ENCODE data around the gene LCT. TPM values are rescaled to one million over a fixed set of nuclear protein-coding genes. Genes with fewer than 3 reads are reported as not detected.
"Not testable (repeated sequence)": the region's sequence is repeated elsewhere in the genome, so short reads cannot be mapped to it uniquely, and the experiment has no call there.

The LCT gene
- total RNA-seq, 1 experiment from 2014 or later, result 0.19 TPM

DNA sequence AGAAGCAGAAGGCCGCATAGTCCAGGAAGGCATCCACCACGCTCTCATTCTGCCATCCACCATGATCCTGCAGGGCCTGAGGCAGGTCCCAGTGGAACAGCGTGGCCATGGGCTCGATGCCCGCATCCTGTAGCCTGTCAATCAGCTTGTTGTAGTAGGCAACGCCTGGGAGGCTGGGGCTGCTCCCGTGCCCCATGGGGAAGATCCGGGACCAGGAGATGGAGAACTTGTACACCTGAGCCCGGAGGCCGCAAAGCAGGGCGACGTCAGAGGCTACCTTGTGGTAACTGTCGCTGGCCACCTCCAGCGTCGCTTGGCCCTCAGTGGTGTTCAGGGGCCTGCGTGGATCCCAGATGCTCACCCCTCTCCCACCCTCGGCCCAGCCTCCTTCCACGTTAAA is 19.5 kb downstream of the LCT start:
- Histone ChIP-seq H3K27ac (ENCODE audit: low read length) (no peak overlapping the region), H3K79me2 (ENCODE audit: low read length) (no peaks in the 10 kb centered on the region), H3K4me2 (ENCODE audit: low read depth, low read length, poor library complexity, severe bottlenecking) (no peak overlapping the region), H3K4me1 (ENCODE audit: low read length) (no peaks in the 10 kb centered on the region), H3K36me3 (ENCODE audit: insufficient read depth, low read length) (peaks cover 3% of the 10 kb centered on the region; the same call in 1 of the 2 replicates), H4K20me1 (ENCODE audit: insufficient read depth, low read depth, low read length) (no peaks in the 10 kb centered on the region), H3K4me3 (ENCODE audit: low read length) (no peak overlapping the region), H3K27me3 (ENCODE audit: low read length) (no peaks in the 10 kb centered on the region), H2AFZ (ENCODE audit: low read length) (no peak overlapping the region), H3K9ac (ENCODE audit: low read length) (no peak overlapping the region), H3K9me3 (ENCODE audit: low read length) (no peaks in the 10 kb centered on the region), H3K9me2 (replicated peaks; ENCODE audit: insufficient read depth, low read length) (no peaks in the 10 kb centered on the region)
- no peak for DNase-seq

DNA sequence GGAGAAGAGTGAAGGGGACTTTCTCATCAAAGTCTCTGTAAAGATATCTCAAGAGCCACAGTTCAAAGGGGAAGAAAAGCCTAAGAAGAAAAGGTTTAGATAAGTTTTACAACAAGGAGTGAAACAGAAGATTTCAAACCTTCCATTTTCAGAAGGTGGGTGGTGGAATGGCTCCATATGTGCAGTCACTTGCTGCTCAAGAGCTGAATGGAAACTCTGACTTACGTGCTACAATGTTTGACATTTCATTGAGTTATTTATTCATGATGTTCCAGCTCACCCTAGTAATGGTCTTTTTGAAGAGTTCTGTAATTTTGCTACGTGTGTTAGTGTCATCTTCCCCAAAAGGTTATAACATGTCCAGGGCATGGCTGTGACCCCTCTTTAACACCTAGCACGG is 21.7 kb downstream of the LCT start:
- Histone ChIP-seq H3K36me3 (ENCODE audit: insufficient read depth, low read length) (peaks cover 3% of the 10 kb centered on the region; the same call in 1 of the 2 replicates), H3K9me3 (ENCODE audit: low read length) (no peaks in the 10 kb centered on the region)
- no peak for DNase-seq

DNA sequence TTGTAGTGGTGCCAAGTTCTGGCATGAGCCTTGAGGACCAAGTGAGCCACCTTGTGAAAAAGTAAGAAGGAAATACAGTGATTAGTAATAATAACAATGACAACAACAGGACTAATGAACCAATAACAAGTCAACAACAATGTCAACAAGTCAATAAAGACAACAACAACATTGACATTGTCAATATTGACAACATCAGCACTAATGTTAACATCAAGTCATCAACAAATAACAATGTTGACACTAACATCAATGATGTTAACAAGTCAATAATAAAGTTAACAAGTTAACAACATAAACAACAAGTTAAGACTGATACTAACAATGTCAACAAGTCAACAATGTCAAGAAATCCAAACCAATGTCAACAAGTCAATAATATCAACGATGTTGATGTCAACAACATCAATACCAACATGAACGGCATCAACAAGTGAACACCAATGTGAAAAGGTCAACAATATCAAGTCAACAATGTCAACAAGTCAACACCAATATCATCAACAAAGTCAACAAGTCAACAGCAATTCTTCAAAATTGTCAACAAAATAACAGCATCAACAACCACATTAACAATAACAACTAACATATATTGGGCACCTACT is 24.0 kb downstream of the LCT start:
- Histone ChIP-seq H3K4me2 (ENCODE audit: low read depth, low read length, poor library complexity, severe bottlenecking) (no peak overlapping the region), H4K20me1 (ENCODE audit: insufficient read depth, low read depth, low read length) (no peaks in the 10 kb centered on the region), H3K9ac (ENCODE audit: low read length) (no peak overlapping the region), H3K9me2 (replicated peaks; ENCODE audit: insufficient read depth, low read length) (no peaks in the 10 kb centered on the region), H3K4me3 (ENCODE audit: low read length) (no peak overlapping the region), H3K4me1 (ENCODE audit: low read length) (no peaks in the 10 kb centered on the region), H2AFZ (ENCODE audit: low read length) (no peak overlapping the region), H3K27ac (ENCODE audit: low read length) (no peak overlapping the region), H3K79me2 (ENCODE audit: low read length) (no peaks in the 10 kb centered on the region), H3K27me3 (ENCODE audit: low read length) (no peaks in the 10 kb centered on the region), H3K36me3 (ENCODE audit: insufficient read depth, low read length) (peaks cover 3% of the 10 kb centered on the region; the same call in 1 of the 2 replicates), H3K9me3 (ENCODE audit: low read length) (no peaks in the 10 kb centered on the region)
- DNase-seq, result no peak

More for the DNA sequence above, 21.7 kb downstream of the LCT start:
- Histone ChIP-seq H3K27me3 (ENCODE audit: low read length) (no peaks in the 10 kb centered on the region), H3K4me1 (ENCODE audit: low read length) (no peaks in the 10 kb centered on the region), H3K4me2 (ENCODE audit: low read depth, low read length, poor library complexity, severe bottlenecking) (no peak overlapping the region), H3K9ac (ENCODE audit: low read length) (no peak overlapping the region), H3K4me3 (ENCODE audit: low read length) (no peak overlapping the region), H3K79me2 (ENCODE audit: low read length) (no peaks in the 10 kb centered on the region), H3K27ac (ENCODE audit: low read length) (no peak overlapping the region), H2AFZ (ENCODE audit: low read length) (no peak overlapping the region), H4K20me1 (ENCODE audit: insufficient read depth, low read depth, low read length) (no peaks in the 10 kb centered on the region), H3K9me2 (replicated peaks; ENCODE audit: insufficient read depth, low read length) (no peaks in the 10 kb centered on the region)

DNA sequence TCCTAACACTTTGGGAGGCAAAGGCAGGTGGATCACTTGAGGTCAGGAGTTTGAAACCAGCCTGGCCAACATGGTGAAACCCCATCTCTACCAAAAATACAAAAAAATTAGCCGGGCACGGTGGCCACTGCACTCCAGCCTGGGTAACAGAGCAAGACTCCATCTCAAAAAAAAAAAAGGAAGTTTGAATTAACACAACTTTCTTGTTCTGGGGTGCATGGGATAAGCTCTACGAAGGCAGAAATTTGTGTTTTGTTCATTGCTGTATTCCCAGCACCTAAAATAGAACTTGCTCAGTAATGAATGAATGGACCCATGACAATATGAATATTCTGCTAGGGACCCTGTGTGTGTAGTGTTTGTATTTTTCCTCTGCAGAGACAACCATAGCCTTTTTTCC is 29.1 kb downstream of the LCT start:
- H3K4me1 ChIP-seq (ENCODE audit: low read length), result not testable (repeated sequence)

DNA sequence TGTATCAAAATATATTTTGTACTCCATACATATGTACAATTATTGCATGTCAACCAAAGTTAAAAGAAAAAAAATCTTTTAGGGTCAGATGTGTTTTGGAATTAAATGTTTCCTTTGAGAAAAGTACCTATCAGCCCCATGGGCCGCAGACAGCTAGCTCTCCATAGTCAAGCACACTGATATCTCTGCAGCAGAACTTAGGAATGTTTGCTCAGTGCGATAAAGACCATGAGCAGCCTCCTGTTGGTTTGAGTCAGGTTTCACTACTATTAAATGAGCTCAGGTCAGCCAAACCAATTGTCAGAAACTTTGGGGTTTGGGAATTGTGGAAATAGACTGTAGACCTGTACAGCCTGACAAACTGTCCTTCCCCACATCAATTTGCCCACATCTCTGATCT is 33.7 kb downstream of the LCT start:
- no peaks in the 10 kb centered on the region for H4K20me1 ChIP-seq (ENCODE audit: insufficient read depth, low read depth, low read length)
- H3K4me1 ChIP-seq (ENCODE audit: low read length), result no peaks in the 10 kb centered on the region

More for the DNA sequence above, 29.1 kb downstream of the LCT start:
- H3K79me2 ChIP-seq (ENCODE audit: low read length); H3K9ac ChIP-seq (ENCODE audit: low read length); H3K9me3 ChIP-seq (ENCODE audit: low read length); H4K20me1 ChIP-seq (ENCODE audit: insufficient read depth, low read depth, low read length); H3K9me2 ChIP-seq (replicated peaks; ENCODE audit: insufficient read depth, low read length); H3K27ac ChIP-seq (ENCODE audit: low read length); H2AFZ ChIP-seq (ENCODE audit: low read length); DNase-seq; H3K4me2 ChIP-seq (ENCODE audit: low read depth, low read length, poor library complexity, severe bottlenecking); H3K4me3 ChIP-seq (ENCODE audit: low read length); H3K27me3 ChIP-seq (ENCODE audit: low read length): not testable (repeated sequence)
- H3K36me3 ChIP-seq (ENCODE audit: insufficient read depth, low read length), result peaks cover 11% of the 10 kb centered on the region; the same call in 1 of the 2 replicates

DNA sequence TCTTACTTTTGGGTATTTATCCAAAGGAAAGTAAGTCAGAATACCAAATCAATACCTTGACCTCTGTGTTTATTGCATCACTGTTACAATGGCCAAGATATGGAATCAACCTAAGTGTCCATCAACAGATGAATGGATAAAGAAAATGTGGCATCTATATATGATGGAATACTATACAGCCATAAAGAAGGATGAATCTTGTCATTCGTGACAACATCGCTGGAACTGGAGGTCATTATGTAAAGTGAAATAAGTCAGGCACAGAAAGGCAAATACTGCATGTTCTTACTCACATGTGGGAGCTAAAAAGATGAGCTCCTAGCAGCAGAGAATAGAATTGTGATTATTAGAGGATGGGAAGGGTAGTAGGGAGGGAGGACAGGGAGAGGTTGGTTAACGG is 34.6 kb downstream of the LCT start:
- Histone ChIP-seq H2AFZ (ENCODE audit: low read length) (no peak overlapping the region), H3K27ac (ENCODE audit: low read length) (no peak overlapping the region), H3K27me3 (ENCODE audit: low read length) (no peaks in the 10 kb centered on the region), H3K79me2 (ENCODE audit: low read length) (no peaks in the 10 kb centered on the region), H3K9ac (ENCODE audit: low read length) (no peak overlapping the region), H3K4me1 (ENCODE audit: low read length) (0 out of 2 replicates have a peak, but pooled peaks cover 3% of the 10 kb centered on the region), H3K4me3 (ENCODE audit: low read length) (no peak overlapping the region), H3K9me3 (ENCODE audit: low read length) (peaks cover 17% of the 10 kb centered on the region), H4K20me1 (ENCODE audit: insufficient read depth, low read depth, low read length) (no peaks in the 10 kb centered on the region), H3K36me3 (ENCODE audit: insufficient read depth, low read length) (peaks cover 37% of the 10 kb centered on the region), H3K9me2 (replicated peaks; ENCODE audit: insufficient read depth, low read length) (no peaks in the 10 kb centered on the region), H3K4me2 (ENCODE audit: low read depth, low read length, poor library complexity, severe bottlenecking) (no peak overlapping the region)
- no peak for DNase-seq

More for the DNA sequence above, 33.7 kb downstream of the LCT start:
- Histone ChIP-seq H3K36me3 (ENCODE audit: insufficient read depth, low read length) (peaks cover 37% of the 10 kb centered on the region), H3K4me2 (ENCODE audit: low read depth, low read length, poor library complexity, severe bottlenecking) (no peak overlapping the region), H3K4me3 (ENCODE audit: low read length) (no peak overlapping the region), H3K79me2 (ENCODE audit: low read length) (no peaks in the 10 kb centered on the region), H3K9me2 (replicated peaks; ENCODE audit: insufficient read depth, low read length) (no peaks in the 10 kb centered on the region), H3K27ac (ENCODE audit: low read length) (no peak overlapping the region), H3K27me3 (ENCODE audit: low read length) (no peaks in the 10 kb centered on the region), H2AFZ (ENCODE audit: low read length) (no peak overlapping the region), H3K9ac (ENCODE audit: low read length) (no peak overlapping the region), H3K9me3 (ENCODE audit: low read length) (peaks cover 17% of the 10 kb centered on the region)
- DNase-seq, result no peak

DNA sequence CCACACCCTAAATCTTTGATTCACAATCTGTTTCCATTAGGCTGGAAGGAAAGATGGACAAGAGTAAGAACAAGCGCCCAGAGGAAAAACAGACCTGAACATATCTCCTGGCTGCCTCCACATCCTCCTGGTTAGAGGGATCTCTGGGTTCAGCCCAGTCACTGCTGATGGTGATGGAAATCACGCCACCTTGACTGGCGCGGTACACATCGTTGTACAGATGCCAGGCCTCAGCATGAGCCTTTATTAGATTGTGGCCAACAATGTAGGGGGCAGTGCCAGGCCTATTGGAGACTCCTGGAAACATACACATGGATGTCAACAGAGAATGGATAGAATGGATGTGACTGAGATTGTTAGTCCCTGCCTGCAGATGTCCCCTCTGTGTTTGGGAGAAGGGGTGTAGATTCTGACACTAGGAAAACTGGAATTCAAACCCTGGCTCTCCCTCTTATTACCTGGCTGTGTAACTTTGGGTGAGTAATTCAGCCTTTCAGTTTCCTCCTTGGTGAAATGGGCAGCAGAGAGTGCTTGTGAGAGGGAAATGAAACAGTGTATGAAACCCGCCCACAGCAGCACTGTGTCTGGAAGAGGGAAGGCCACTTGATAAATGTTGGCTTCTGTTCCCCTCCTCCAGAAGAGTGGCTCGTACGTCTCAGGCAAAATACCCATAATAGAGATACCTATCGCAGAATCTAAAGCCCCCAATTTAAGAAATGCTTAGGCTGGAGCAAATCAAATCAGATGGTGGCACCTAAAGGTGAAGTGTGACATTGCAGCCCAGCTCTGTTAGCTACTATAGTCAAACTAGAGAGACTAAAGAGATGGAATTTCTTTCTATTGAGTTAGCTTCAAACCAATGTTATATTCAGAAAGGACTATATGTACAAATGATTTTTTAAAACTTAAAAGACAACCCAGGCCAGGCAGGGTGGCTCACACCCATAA is 36.2 kb downstream of the LCT start:
- no peaks in the 10 kb centered on the region for H3K79me2 ChIP-seq (ENCODE audit: low read length)
- H3K4me3 ChIP-seq (ENCODE audit: low read length), result no peak overlapping the region
- H3K27me3 ChIP-seq (ENCODE audit: low read length), result no peaks in the 10 kb centered on the region
- H4K20me1 ChIP-seq (ENCODE audit: insufficient read depth, low read depth, low read length), result no peaks in the 10 kb centered on the region
- no peak overlapping the region for H3K4me2 ChIP-seq (ENCODE audit: low read depth, low read length, poor library complexity, severe bottlenecking)
- H3K9me2 ChIP-seq (replicated peaks; ENCODE audit: insufficient read depth, low read length), result no peaks in the 10 kb centered on the region
- DNase-seq, result no peak
- H2AFZ ChIP-seq (ENCODE audit: low read length), result no peak overlapping the region
- no peak overlapping the region for H3K27ac ChIP-seq (ENCODE audit: low read length)
- H3K36me3 ChIP-seq (ENCODE audit: insufficient read depth, low read length), result peaks cover 37% of the 10 kb centered on the region
- peaks cover 17% of the 10 kb centered on the region for H3K9me3 ChIP-seq (ENCODE audit: low read length)
- no peak overlapping the region for H3K9ac ChIP-seq (ENCODE audit: low read length)
- 0 out of 2 replicates have a peak, but pooled peaks cover 3% of the 10 kb centered on the region for H3K4me1 ChIP-seq (ENCODE audit: low read length)

DNA sequence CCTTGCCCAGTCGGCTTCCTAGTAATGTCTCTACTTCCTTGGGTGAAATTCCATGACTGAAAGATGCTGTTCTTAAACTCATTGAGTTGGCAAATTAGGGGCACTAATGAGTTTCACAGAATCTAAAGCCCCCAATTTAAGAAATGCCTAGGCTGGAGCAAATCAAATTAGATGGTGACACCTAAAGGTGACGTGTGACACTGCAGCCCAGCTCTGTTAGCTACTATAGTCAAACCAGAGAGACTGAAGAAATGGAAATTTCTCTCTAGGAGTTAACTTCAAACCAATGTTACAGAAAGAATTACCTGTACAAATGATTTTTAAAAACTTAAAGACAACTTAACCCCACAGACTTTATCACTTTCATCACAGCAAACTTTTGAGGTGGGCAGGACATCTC is 37.2 kb downstream of the LCT start:
- Histone ChIP-seq H3K4me2 (ENCODE audit: low read depth, low read length, poor library complexity, severe bottlenecking) (no peak overlapping the region), H3K9ac (ENCODE audit: low read length) (no peak overlapping the region), H3K79me2 (ENCODE audit: low read length) (no peaks in the 10 kb centered on the region), H2AFZ (ENCODE audit: low read length) (no peak overlapping the region), H3K4me3 (ENCODE audit: low read length) (no peak overlapping the region), H3K4me1 (ENCODE audit: low read length) (0 out of 2 replicates have a peak, but pooled peaks cover 3% of the 10 kb centered on the region), H3K27me3 (ENCODE audit: low read length) (no peaks in the 10 kb centered on the region), H4K20me1 (ENCODE audit: insufficient read depth, low read depth, low read length) (no peaks in the 10 kb centered on the region), H3K9me2 (replicated peaks; ENCODE audit: insufficient read depth, low read length) (no peaks in the 10 kb centered on the region), H3K27ac (ENCODE audit: low read length) (no peak overlapping the region), H3K36me3 (ENCODE audit: insufficient read depth, low read length) (peaks cover 37% of the 10 kb centered on the region), H3K9me3 (ENCODE audit: low read length) (peaks cover 17% of the 10 kb centered on the region)
- DNase-seq, result peak; percentile 53

Measured in Karpas-422 (cell line).